HG02943 (cell line): ENCODE measurements around the gene CREBBP.

Experiments used
- ATAC-seq: cut with Tn5 transposase; IDR thresholded peaks from one replicate; pipeline ENCODE4 v1.9.1; 2021; ENCODE audit warnings: mild to moderate bottlenecking, low read depth, moderate library complexity; ENCODE audit not compliant: unreplicated experiment

CREBBP gene

DNA sequence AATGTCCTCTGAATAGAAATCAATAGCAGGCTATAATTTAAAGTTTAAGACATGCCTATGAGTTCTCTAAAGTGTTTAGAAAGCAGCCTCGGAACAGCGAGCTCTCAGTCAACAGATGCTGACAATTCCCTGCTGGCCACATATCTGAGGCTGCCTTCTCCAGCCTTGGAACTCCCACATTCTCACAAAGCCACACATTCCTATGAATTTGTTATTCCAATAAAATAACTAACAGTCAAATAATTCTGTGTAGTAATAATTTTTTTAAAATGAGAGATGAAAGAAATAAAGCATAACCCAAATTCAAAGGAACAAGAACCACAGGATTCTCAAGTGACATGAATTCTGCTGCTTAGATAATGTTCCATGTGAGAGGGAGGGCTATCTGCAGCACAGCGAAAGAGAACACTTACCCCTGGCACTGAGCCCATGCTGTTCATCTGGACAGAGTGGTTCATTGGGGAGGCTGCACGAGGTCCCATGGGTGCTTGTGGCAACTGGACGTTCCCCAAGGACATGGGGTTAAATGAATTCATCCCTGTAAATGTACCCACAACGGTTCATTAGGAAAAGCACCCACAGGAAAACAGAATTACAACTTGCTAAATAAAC lies 106.3 kb downstream of the CREBBP start:
- ATAC-seq = no peak

DNA sequence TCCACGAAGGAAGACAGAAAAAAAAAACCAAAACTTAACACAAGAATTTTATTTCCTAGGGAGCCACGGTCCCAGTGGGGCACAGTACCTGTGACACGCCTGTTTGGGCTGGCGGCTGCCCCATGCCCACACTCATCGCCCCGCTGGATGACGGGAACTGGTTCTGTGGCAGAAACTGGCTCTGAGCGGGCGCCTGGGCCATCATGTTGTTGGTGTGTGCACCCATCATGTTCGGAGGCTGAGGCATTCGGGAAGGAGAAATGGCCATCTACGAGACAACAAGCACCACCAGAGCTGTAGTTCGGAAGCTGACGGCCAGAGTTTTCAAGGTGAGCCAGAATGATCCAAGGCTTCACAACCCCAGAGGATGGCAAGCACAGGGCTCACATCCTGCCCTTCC lies 106.8 kb downstream of the CREBBP start:
- no peak for ATAC-seq

- ATAC-seq = no peak
These were observed 109.0 kb downstream of the CREBBP start for GRCh38 chr16:3771513-3771912.

GRCh38 chr16:3770530-3770929 lies 110.0 kb downstream of the CREBBP start:
- no peak for ATAC-seq

GRCh38 chr16:3769942-3770341 lies 110.6 kb downstream of the CREBBP start:
- ATAC-seq = no peak

DNA sequence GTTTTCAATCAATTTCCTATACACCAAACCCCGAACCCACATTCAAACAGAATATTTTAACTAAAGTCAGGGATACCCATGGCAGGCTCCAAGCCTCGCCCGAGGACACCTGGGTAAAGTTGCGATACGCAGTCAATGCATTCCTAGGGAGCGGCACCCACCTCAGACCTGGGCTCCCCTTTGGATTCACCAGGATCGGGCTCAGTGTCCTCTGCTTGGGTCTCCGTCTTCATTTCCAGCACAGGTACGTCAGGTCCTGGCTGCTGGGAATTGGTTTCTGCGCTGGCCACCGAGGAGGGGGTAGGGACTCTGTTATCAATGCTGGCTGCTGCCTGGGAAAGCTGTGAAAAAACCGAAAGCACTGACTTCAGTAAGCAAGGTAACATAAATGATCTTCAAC lies 111.5 kb downstream of the CREBBP start:
- no peak for ATAC-seq

GRCh38 chr16:3767333-3767986 lies 113.1 kb downstream of the CREBBP start:
- ATAC-seq = no peak

DNA sequence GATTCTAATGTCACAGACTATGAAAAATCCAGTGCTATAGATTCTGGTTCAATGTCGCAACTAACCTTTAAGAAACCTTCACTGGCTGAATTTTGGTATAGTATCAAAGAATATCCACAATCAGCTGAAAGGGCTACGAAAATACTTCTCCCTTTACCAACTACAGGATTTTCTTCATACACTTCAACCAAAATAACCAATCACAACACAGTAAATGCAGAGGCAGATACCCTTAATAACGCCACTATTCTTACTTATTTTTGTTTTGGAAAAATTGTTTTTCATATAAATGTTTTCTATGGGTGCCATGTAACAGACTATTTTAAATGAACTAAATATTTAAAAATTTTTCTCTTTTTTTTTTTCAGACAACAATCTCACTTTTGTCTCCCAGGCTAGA lies 114.3 kb downstream of the CREBBP start:
- no peak for ATAC-seq

DNA sequence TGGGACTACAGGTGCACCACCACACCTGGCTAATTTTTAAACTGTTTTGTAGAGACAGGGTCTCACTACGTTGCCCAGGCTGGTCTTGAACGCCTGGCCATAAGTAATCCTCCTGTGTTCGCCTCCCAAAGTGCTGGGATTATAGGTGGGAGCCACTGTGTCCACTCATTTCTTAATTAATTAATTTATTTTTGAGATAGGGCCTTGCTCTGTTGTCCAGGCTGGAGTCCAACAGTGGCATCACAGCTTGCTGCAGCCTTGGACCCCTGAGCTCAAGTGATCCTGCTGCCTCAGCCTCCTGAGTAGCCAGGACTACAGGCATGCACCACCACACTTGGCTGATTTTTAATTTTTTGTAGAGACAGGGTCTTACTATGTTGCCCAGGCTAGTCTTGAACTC lies 116.1 kb downstream of the CREBBP start:
- ATAC-seq = no peak

DNA sequence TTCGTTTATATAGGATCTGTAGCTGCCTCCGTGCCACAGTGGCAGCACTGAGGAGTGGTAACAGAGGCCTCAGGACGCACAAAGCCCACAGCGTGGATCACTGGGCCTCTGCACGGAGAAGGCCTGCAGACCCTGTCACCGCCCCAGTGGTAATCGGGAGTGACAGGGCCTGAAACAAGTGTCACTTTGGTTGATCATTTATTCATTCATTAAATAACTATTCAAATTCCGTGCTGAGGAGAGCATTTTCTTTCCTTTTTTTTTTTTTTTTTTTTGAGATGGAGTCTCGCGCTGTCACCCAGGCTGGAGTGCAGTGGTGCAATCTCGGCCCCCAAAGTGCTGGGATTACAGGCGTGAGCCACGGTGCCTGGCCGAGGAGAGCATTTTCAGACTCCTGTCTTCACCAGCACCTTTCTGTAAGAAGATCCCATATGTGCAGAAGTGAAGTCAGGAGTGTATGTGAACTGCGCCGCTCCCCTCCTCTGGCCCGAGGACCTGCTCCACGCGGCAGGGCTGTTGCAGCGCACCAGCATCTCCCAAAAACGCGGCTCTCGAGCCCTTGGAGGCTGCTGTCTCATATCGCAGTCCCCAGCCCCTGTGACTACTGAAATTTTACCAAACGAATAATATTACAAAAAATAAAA lies 118.3 kb downstream of the CREBBP start:
- ATAC-seq = no peak

DNA sequence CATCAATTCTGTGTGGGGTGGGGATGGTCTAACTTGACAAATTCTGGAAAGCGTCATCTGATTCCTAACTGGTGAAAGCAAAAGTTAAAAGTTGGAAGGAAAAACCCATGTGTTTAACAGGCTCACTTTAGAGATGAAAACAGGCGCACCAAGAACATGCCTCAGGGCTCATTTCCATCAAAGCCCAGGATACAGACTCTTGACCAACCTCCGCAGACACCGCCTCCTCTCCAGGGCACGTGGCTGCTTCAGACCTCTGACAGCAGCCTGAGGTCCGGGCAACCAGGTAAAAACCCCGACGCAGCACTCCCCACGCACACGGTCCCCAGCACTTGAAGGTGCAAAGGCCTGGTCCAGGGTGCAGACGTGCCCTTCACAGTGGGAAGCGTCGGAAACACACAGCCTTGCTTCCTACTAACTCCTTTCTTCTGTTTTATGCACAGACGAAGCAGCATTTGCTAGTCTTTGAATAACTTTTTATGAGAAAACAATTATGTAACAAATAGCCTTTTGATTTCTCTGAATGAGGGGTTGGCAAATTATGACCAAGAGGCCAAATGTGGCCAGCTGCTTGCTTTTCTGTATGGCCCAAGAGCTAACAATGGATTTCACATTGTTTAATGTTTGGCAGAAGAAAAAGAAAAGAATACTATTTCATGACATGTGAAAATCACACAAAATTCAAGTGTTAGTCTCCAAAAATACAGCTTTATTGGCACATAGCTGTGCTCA lies 119.0 kb downstream of the CREBBP start:
- ATAC-seq = no peak

- ATAC-seq = no peak
These were observed 120.0 kb downstream of the CREBBP start for GRCh38 chr16:3760518-3760917.

DNA sequence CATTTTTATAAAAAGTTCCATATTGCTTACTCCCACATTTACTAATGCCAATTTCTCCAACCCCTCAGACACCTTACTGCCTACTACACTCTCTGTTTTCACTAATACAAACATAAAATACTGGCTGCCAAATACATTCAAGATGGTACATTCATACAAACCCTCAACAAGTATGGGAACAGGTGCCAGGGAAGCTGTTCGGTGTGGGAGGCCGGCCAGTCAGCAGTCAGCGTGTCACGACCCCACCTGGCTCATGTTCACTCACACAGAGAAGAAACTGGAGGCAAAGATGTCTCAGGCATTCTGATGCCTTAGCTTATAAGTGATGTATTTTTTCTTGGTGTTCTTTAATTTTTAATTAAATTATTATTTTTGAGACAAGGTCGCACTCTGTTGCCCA lies 120.8 kb downstream of the CREBBP start:
- no peak for ATAC-seq

DNA sequence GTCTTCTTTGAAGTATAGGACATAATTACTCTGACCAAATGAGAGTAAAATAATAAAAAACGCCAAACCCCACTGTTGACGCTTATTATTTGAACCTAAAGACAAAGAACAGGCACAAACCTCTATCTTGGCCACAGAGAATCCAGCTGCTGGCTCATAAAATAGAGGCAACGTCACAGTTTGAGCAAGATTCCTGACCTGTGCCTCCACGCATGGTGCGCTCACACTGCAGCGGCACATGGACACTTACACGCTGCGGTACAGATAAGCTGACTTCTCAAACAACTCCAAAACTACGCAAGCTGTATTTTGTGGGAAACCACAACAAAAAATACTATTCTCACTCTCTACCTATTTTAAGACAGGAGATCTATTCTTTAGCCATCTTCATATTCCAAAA lies 124.4 kb downstream of the CREBBP start:
- ATAC-seq = no peak

GRCh38 chr16:3755249-3755648 lies 125.3 kb downstream of the CREBBP start:
- ATAC-seq = no peak

DNA sequence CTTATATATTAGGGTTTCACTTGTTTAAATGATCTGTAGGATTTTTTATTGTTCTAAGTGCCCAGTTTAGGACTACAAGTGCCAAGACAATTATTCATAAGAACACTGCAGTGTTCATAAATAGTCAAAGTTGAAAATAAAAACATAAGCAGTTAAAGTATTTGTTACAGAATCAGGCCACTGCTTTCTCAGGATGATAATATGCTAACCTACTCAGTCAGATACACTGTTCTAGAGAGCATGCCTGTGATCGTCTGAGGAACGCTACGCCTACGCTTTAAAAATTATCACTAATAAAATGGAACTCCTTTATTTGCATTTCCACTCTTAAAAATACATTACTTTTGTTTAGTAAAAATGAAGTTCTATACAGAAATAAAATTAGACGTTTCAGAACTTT lies 125.7 kb downstream of the CREBBP start:
- no peak for ATAC-seq

GRCh38 chr16:3754081-3754703 lies 126.3 kb downstream of the CREBBP start:
- no peak for ATAC-seq

DNA sequence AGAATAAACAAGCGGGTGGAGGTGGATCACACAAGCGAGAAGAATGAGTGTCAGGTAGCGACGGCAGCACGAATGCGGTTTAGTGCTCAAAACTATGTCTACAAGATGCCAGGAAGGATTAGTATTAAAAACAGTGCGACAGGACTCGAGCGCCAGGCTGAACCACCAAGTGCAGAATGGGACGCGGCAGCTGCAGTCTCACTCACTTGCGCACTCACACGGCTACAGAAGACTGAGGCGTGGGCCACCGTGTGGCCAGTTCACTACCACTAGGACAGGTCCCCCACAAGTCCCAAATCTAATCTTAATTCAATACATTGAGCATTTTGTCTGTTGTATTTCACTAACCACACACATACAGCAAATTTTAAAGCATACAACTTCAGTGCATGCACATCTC lies 127.5 kb downstream of the CREBBP start:
- ATAC-seq = no peak

GRCh38 chr16:3751878-3752277 lies 128.6 kb downstream of the CREBBP start:
- ATAC-seq = no peak

- no peak for ATAC-seq
These were observed 132.2 kb downstream of the CREBBP start for GRCh38 chr16:3748307-3748706.

DNA sequence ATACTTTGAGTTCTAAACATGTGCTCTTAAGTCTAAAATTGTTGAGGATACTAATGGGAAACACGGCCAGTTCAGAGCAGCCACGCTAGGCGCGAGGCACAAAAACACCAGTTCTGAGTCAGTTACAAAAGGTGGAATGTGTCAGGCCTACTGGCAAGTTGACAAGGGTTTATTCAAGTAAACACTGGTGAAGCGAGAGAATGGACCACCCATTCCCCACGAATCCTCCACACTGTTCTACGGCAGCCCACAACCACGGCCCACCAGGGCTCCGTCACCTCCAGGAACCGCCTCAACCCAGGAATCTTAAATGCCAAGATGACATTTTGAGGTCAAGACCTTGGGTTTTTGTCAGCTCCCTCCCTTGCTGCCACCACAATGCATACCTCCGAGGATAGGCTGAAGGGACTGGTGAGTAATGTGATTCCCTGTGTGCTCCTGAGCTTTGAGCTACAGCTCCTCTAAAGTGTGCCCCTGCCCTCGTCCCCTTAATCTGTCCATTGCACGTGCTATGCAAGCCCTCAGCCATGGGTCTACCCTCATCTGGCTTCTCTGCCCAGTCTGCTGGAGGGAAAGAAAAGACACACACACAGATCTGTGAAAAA lies 134.7 kb downstream of the CREBBP start:
- no peak for ATAC-seq
